Measurements from ENCODE around the gene EEF1AKMT1. TPM values are rescaled to one million over a fixed set of nuclear protein-coding genes. Genes with fewer than 3 reads are reported as not detected.

Gene EEF1AKMT1
- total and polyA plus RNA-seq, 7 donors, result 5.8 to 17.8 (median 10.0) TPM

GRCh38 chr13:20719783-20720182 lies 54.0 kb downstream of the EEF1AKMT1 start:
- TF ChIP-seq POLR2A (IDR thresholded peaks at IDR 0.05) (no peak), CTCF (IDR thresholded peaks at IDR 0.05) (no peak), POLR2AphosphoS5 (IDR thresholded peaks at IDR 0.05) (no peak), EP300 (IDR thresholded peaks at IDR 0.05) (no peak)
- H3K27me3 ChIP-seq, result peaks cover 3 to 28% (median 21%) of the 10 kb centered on the region in 3 donors
- 83 to 89% methylated on average over 13 of the region's 13 CpGs for WGBS, 2 donors
- no peak overlapping the region for H3K4me3 ChIP-seq
- no peak for DNase-seq
- no peak overlapping the region for H3K27ac ChIP-seq
- no peaks in the 10 kb centered on the region for H3K9me3 ChIP-seq
- H3K4me1 ChIP-seq, result peaks cover 0 to 19% (median 14%) of the 10 kb centered on the region in 4 donors
- no peaks in the 10 kb centered on the region for H3K36me3 ChIP-seq
- intact Hi-C loops (cut with DNase I), result no loop called here

- 79 to 92% methylated on average over 12 of the region's 12 CpGs for WGBS, 2 donors
Observed at GRCh38 chr13:20718958-20719566, 54.7 kb downstream of the EEF1AKMT1 start.

GRCh38 chr13:20717581-20718542 lies 55.9 kb downstream of the EEF1AKMT1 start:
- intact Hi-C loops (cut with DNase I), result no loop called here
- Histone ChIP-seq H3K27me3 (peaks cover 3 to 28% (median 21%) of the 10 kb centered on the region in 3 donors), H3K4me3 (no peak overlapping the region), H3K4me1 (peaks cover 0 to 25% (median 23%) of the 10 kb centered on the region in 4 donors), H3K27ac (no peak overlapping the region), H3K36me3 (no peaks in the 10 kb centered on the region), H3K9me3 (no peaks in the 10 kb centered on the region)
- no peak for DNase-seq
- TF ChIP-seq POLR2AphosphoS5 (IDR thresholded peaks at IDR 0.05), result no peak
- no peak for TF ChIP-seq POLR2A (IDR thresholded peaks at IDR 0.05)
- TF ChIP-seq CTCF (IDR thresholded peaks at IDR 0.05), result no peak
- TF ChIP-seq EP300 (IDR thresholded peaks at IDR 0.05), result no peak
- 91 to 95% methylated on average over 44 of the region's 44 CpGs for WGBS, 2 donors

More at GRCh38 chr13:20718958-20719566, 54.7 kb downstream of the EEF1AKMT1 start:
- no peak for DNase-seq
- intact Hi-C loops (cut with DNase I), result no loop called here
- no peak overlapping the region for H3K27ac ChIP-seq
- H3K27me3 ChIP-seq, result peaks cover 3 to 28% (median 21%) of the 10 kb centered on the region in 3 donors
- no peak overlapping the region for H3K4me3 ChIP-seq
- peaks cover 0 to 20% (median 17%) of the 10 kb centered on the region in 4 donors for H3K4me1 ChIP-seq
- TF ChIP-seq POLR2AphosphoS5 (IDR thresholded peaks at IDR 0.05) (no peak), CTCF (IDR thresholded peaks at IDR 0.05) (no peak), POLR2A (IDR thresholded peaks at IDR 0.05) (no peak), EP300 (IDR thresholded peaks at IDR 0.05) (no peak)
- H3K9me3 ChIP-seq, result no peaks in the 10 kb centered on the region
- no peaks in the 10 kb centered on the region for H3K36me3 ChIP-seq

GRCh38 chr13:20716951-20717350 lies 56.8 kb downstream of the EEF1AKMT1 start:
- H3K4me1 ChIP-seq, result peaks cover 0 to 27% (median 26%) of the 10 kb centered on the region in 4 donors
- no peak overlapping the region for H3K4me3 ChIP-seq
- no peak overlapping the region for H3K27ac ChIP-seq
- no peaks in the 10 kb centered on the region for H3K9me3 ChIP-seq
- intact Hi-C loops (cut with DNase I), result no loop called here
- no peaks in the 10 kb centered on the region for H3K36me3 ChIP-seq
- DNase-seq, result no peak
- TF ChIP-seq POLR2AphosphoS5 (IDR thresholded peaks at IDR 0.05) (no peak), CTCF (IDR thresholded peaks at IDR 0.05) (no peak), POLR2A (IDR thresholded peaks at IDR 0.05) (no peak), EP300 (IDR thresholded peaks at IDR 0.05) (no peak)
- peaks cover 3 to 28% (median 21%) of the 10 kb centered on the region in 3 donors for H3K27me3 ChIP-seq
- WGBS, 2 donors, result 89 to 93% methylated on average over 15 of the region's 15 CpGs

Data from sigmoid colon (tissue), 7 donors.